GM23248 (cell line): ENCODE results near the gene ZFHX2. TPM values are rescaled to one million over a fixed set of nuclear protein-coding genes. Genes with fewer than 3 reads are reported as not detected.
A peak's percentile ranks its signal among the peaks of the same experiment; 100 is the strongest.

Experiments
- DNase-seq: peaks from one replicate; pipeline ENCODE4 v3.0.0-alpha.2; 2015
- H2AFZ ChIP-seq: fragments of 200-600 bp; sonication (generic); 2 replicates; pipeline ENCODE4 v1.6.1; 2016; ENCODE audit warnings: antibody characterized with exemption
- H3F3A ChIP-seq: fragments of 200-600 bp; sonication (generic); 2 replicates; pipeline ENCODE4 v1.6.1; 2016; ENCODE audit warnings: mild to moderate bottlenecking, antibody characterized with exemption, mixed run types; ENCODE audit not compliant: insufficient read depth
- H3K27ac ChIP-seq: fragments of 200-600 bp; sonication (generic); 2 replicates; pipeline ENCODE4 v1.5.1; 2016; ENCODE audit warnings: mild to moderate bottlenecking
- H3K27me3 ChIP-seq: fragments of 200-600 bp; sonication (generic); replicated peaks from 2 replicates; pipeline ENCODE4 v1.6.1; 2016; ENCODE audit warnings: mild to moderate bottlenecking; ENCODE audit not compliant: insufficient read depth
- H3K36me3 ChIP-seq: fragments of 200-600 bp; sonication (generic); 2 replicates; pipeline ENCODE4 v1.6.1; 2016; ENCODE audit warnings: low read depth, mild to moderate bottlenecking
- H3K4me1 ChIP-seq: fragments of 200-600 bp; sonication (generic); 2 replicates; pipeline ENCODE4 v1.6.1; 2016; ENCODE audit warnings: mild to moderate bottlenecking; ENCODE audit not compliant: insufficient read depth
- H3K4me2 ChIP-seq: fragments of 200-600 bp; sonication (generic); one replicate; pipeline ENCODE4 v1.6.1; 2016; ENCODE audit warnings: mild to moderate bottlenecking; ENCODE audit not compliant: unreplicated experiment
- H3K4me3 ChIP-seq: fragments of 200-600 bp; sonication (generic); 2 replicates; pipeline ENCODE4 v1.5.1; 2016; ENCODE audit warnings: mild to moderate bottlenecking
- H3K79me2 ChIP-seq: fragments of 200-600 bp; sonication (generic); 2 replicates; pipeline ENCODE4 v1.6.1; 2016; ENCODE audit warnings: mild to moderate bottlenecking; ENCODE audit not compliant: insufficient read depth
- H3K9ac ChIP-seq: fragments of 200-600 bp; sonication (generic); 2 replicates; pipeline ENCODE4 v1.6.1; 2016; ENCODE audit warnings: mild to moderate bottlenecking
- H3K9me2 ChIP-seq: fragments of 200-600 bp; sonication (generic); 2 replicates; pipeline ENCODE4 v1.6.1; 2016; ENCODE audit warnings: mixed run types, mild to moderate bottlenecking, moderate library complexity; ENCODE audit not compliant: insufficient read depth
- H3K9me3 ChIP-seq: fragments of 200-600 bp; sonication (generic); one replicate; pipeline ENCODE4 v1.6.1; 2017; ENCODE audit warnings: low read depth
- H4K20me1 ChIP-seq: fragments of 200-600 bp; sonication (generic); 2 replicates; pipeline ENCODE4 v1.6.0; 2016; ENCODE audit not compliant: insufficient read depth
- EZH2 ChIP-seq: fragments of 200-600 bp; sonication (generic); IDR thresholded peaks from 2 replicates; pipeline ENCODE4 v1.6.1; 2018; ENCODE audit warnings: antibody characterized with exemption, mild to moderate bottlenecking; ENCODE audit not compliant: insufficient read depth, poor library complexity, severe bottlenecking
- EZH2phosphoT487 ChIP-seq: fragments of 200-600 bp; sonication (generic); IDR thresholded peaks from 2 replicates; pipeline ENCODE4 v1.6.1; 2018; ENCODE audit warnings: antibody characterized with exemption, moderate library complexity, mild to moderate bottlenecking, low read depth; ENCODE audit not compliant: insufficient read depth
- WGBS, 2 experiments: methylation state at CpG; one replicate each; pipeline ENCODE4 v1.1.6; 2015 to 2017; ENCODE audit warnings: low lambda C conversion rate in 2 of 2, low coverage in 1 of 2; ENCODE audit errors: missing lambda C conversion rate in 2 of 2; 5-methylcytosine and 5-hydroxymethylcytosine counted together
- in situ Hi-C: fragments of 300-500 bp; cut with MboI; formaldehyde crosslinking; loops from 2 replicates; pipeline ENCODE4 v1.15.0; 2020
- polyA plus RNA-seq: library from polyadenylated mRNA; unstranded; fragments of >200 nt; fragmentation: Nextera tagmentation; extraction: Ambion mirVana; gene quantifications from 2 replicates; pipeline ENCODE4 v1.2.1, GENCODE V29; 2016
- total RNA-seq: library from RNA; depleted of rRNA; stranded (reverse); fragments of >200 nt; shearing (Covaris generic); gene quantifications from 2 replicates; pipeline ENCODE4 v1.2.3, GENCODE V29; 2014; rRNA removed

The ZFHX2 gene
- total and polyA plus RNA-seq, 2 experiments from 2014 or later: under 0.01 to 0.49 TPM

- in situ Hi-C loops: loop anchor here (10.0 kb wide), 1 partner anchor 73 kb away; the partner anchor contains the start of genes THTPA and ZFHX2
- H3K36me3 ChIP-seq: peaks cover 12% of the 10 kb centered on the region; the same call in 1 of the 2 replicates
- H3K4me2 ChIP-seq: no peak overlapping the region
Measured at GRCh38 chr14:23481979-23482822, 69.4 kb downstream of the ZFHX2 start.

GRCh38 chr14:23481362-23481970 lies 70.1 kb downstream of the ZFHX2 start:
- no peak for TF ChIP-seq EZH2
- no peak for TF ChIP-seq EZH2phosphoT487
- no peak overlapping the region for H2AFZ ChIP-seq
- no peak overlapping the region for H3K4me2 ChIP-seq
- H3K4me1 ChIP-seq: no peaks in the 10 kb centered on the region
- DNase-seq: peak; percentile 45
- H3K9me3 ChIP-seq: no peaks in the 10 kb centered on the region
- H3K36me3 ChIP-seq: peaks cover 15% of the 10 kb centered on the region
- no peaks in the 10 kb centered on the region for H3K9me2 ChIP-seq
- in situ Hi-C loops: loop anchor here (10.0 kb wide), 1 partner anchor 73 kb away; the partner anchor contains the start of genes THTPA and ZFHX2
- no peaks in the 10 kb centered on the region for H3K79me2 ChIP-seq
- no peak overlapping the region for H3K9ac ChIP-seq
- H4K20me1 ChIP-seq: no peaks in the 10 kb centered on the region
- 68 to 80% methylated on average over 3 of the region's 3 CpGs for WGBS, 2 experiments
- H3K27me3 ChIP-seq: no peaks in the 10 kb centered on the region
- H3F3A ChIP-seq: peaks cover 17% of the 10 kb centered on the region
- H3K27ac ChIP-seq: no peak overlapping the region
- no peak overlapping the region for H3K4me3 ChIP-seq

More at GRCh38 chr14:23481979-23482822, 69.4 kb downstream of the ZFHX2 start:
- Histone ChIP-seq H4K20me1 (no peaks in the 10 kb centered on the region), H3K9me3 (no peaks in the 10 kb centered on the region), H3K79me2 (no peaks in the 10 kb centered on the region), H3K4me1 (no peaks in the 10 kb centered on the region), H3K4me3 (no peak overlapping the region), H3K27ac (no peak overlapping the region), H3K9me2 (no peaks in the 10 kb centered on the region), H3K27me3 (no peaks in the 10 kb centered on the region), H3F3A (peaks cover 10% of the 10 kb centered on the region), H3K9ac (no peak overlapping the region), H2AFZ (no peak overlapping the region)
- no peak for TF ChIP-seq EZH2phosphoT487
- no peak for TF ChIP-seq EZH2
- no peak for DNase-seq
- WGBS, 2 experiments: 48 to 59% methylated on average over 7 of the region's 7 CpGs

- WGBS, 2 experiments: 7 to 8% methylated on average over 5 of the region's 5 CpGs
- Histone ChIP-seq H3K36me3 (peaks cover 41% of the 10 kb centered on the region), H3K9me3 (no peaks in the 10 kb centered on the region), H3K9me2 (no peaks in the 10 kb centered on the region), H3K4me1 (no peaks in the 10 kb centered on the region), H3K27ac (no peak overlapping the region), H3K9ac (no peak overlapping the region), H4K20me1 (no peaks in the 10 kb centered on the region), H3F3A (peaks cover 37% of the 10 kb centered on the region), H3K4me2 (no peak overlapping the region), H3K4me3 (no peak overlapping the region), H2AFZ (no peak overlapping the region), H3K79me2 (no peaks in the 10 kb centered on the region), H3K27me3 (no peaks in the 10 kb centered on the region)
- in situ Hi-C loops: no loop called here
- peak; percentile 75 for DNase-seq
- TF ChIP-seq EZH2phosphoT487 (no peak), EZH2 (no peak)
Measured at GRCh38 chr14:23478109-23478759, 73.3 kb downstream of the ZFHX2 start.

GRCh38 chr14:23470947-23471346 lies 80.6 kb downstream of the ZFHX2 start:
- peak overlapping the region; percentile 94 for H3K4me2 ChIP-seq
- in situ Hi-C loops: no loop called here
- TF ChIP-seq EZH2 (no peak), EZH2phosphoT487 (no peak)
- no peaks in the 10 kb centered on the region for H4K20me1 ChIP-seq
- H3K4me1 ChIP-seq: peaks cover 9% of the 10 kb centered on the region
- H3K79me2 ChIP-seq: peaks cover 24% of the 10 kb centered on the region
- peaks cover 15% of the 10 kb centered on the region; the same call in 1 of the 2 replicates for H3F3A ChIP-seq
- H2AFZ ChIP-seq: no peak overlapping the region
- H3K9me3 ChIP-seq: no peaks in the 10 kb centered on the region
- peak overlapping the region; percentile 98; the same call in 1 of the 2 replicates for H3K4me3 ChIP-seq
- no peak for DNase-seq
- no peaks in the 10 kb centered on the region for H3K27me3 ChIP-seq
- peak overlapping the region; percentile 96 for H3K9ac ChIP-seq
- peaks cover 29% of the 10 kb centered on the region for H3K36me3 ChIP-seq
- H3K9me2 ChIP-seq: no peaks in the 10 kb centered on the region
- 50 to 60% methylated on average over 1 of the region's 1 CpG for WGBS, 2 experiments
- H3K27ac ChIP-seq: no peak overlapping the region

Other genes starting within 250 kb of the ZFHX2 start
- gene PPP1R3E, start 248.9 kb downstream of the ZFHX2 start, total RNA-seq: 4.1 and 4.3 TPM in 2 replicates
- 1.4 and 1.6 TPM in 2 replicates for gene PPP1R3E, start 248.9 kb downstream of the ZFHX2 start, polyA plus RNA-seq
- 22.5 and 35.0 TPM in 2 replicates for gene BCL2L2, start 244.9 kb downstream of the ZFHX2 start, total RNA-seq
- gene BCL2L2, start 244.9 kb downstream of the ZFHX2 start, polyA plus RNA-seq: 6.4 and 8.1 TPM in 2 replicates
- 60.3 and 65.5 TPM in 2 replicates for gene PABPN1, start 230.3 kb downstream of the ZFHX2 start, total RNA-seq
- gene PABPN1, start 230.3 kb downstream of the ZFHX2 start, polyA plus RNA-seq: 57.8 and 61.2 TPM in 2 replicates
- gene SLC22A17, start 198.9 kb downstream of the ZFHX2 start, total RNA-seq: 32.8 and 42.3 TPM in 2 replicates
- gene SLC22A17, start 198.9 kb downstream of the ZFHX2 start, polyA plus RNA-seq: 16.5 and 20.4 TPM in 2 replicates
- gene EFS, start 186.6 kb downstream of the ZFHX2 start, total RNA-seq: 8.6 and 17.3 TPM in 2 replicates
- gene EFS, start 186.6 kb downstream of the ZFHX2 start, polyA plus RNA-seq: 3.9 and 4.2 TPM in 2 replicates
- gene IL25, start 179.0 kb downstream of the ZFHX2 start, total RNA-seq: not detected in 2 replicates
- gene IL25, start 179.0 kb downstream of the ZFHX2 start, polyA plus RNA-seq: not detected in 2 replicates
- not detected in 2 replicates for gene CMTM5, start 174.7 kb downstream of the ZFHX2 start, total RNA-seq
- gene CMTM5, start 174.7 kb downstream of the ZFHX2 start, polyA plus RNA-seq: not detected in 2 replicates
- not detected in 2 replicates for gene MYH6, start 143.5 kb downstream of the ZFHX2 start, total RNA-seq
- 0.80 TPM in 1 of 2 replicates, not detected in the other for gene MYH6, start 143.5 kb downstream of the ZFHX2 start, polyA plus RNA-seq
- not detected in 2 replicates for gene MYH7, start 116.1 kb downstream of the ZFHX2 start, total RNA-seq
- gene MYH7, start 116.1 kb downstream of the ZFHX2 start, polyA plus RNA-seq: not detected in 2 replicates
- 13.9 and 25.9 TPM in 2 replicates for gene NGDN, start 82.1 kb downstream of the ZFHX2 start, total RNA-seq
- 39.9 TPM in 2 replicates for gene NGDN, start 82.1 kb downstream of the ZFHX2 start, polyA plus RNA-seq
- 21.0 and 33.8 TPM in 2 replicates for gene THTPA, start 4.5 kb upstream of the ZFHX2 start, total RNA-seq
- 9.3 and 10.0 TPM in 2 replicates for gene THTPA, start 4.5 kb upstream of the ZFHX2 start, polyA plus RNA-seq
- 3.9 and 13.7 TPM in 2 replicates for gene AP1G2, start 16.0 kb upstream of the ZFHX2 start, total RNA-seq
- gene AP1G2, start 16.0 kb upstream of the ZFHX2 start, polyA plus RNA-seq: 9.6 and 10.2 TPM in 2 replicates
- gene JPH4, start 27.0 kb upstream of the ZFHX2 start, total RNA-seq: not detected in 2 replicates
- gene JPH4, start 27.0 kb upstream of the ZFHX2 start, polyA plus RNA-seq: 0.05 TPM in 1 of 2 replicates, not detected in the other
- not detected in 2 replicates for gene DHRS2, start 84.6 kb upstream of the ZFHX2 start, total RNA-seq
- gene DHRS2, start 84.6 kb upstream of the ZFHX2 start, polyA plus RNA-seq: not detected in 2 replicates